GM18508 (cell line): ENCODE results near the gene WDR27.
"Not testable (repeated sequence)": the region's sequence is repeated elsewhere in the genome, so short reads cannot be mapped to it uniquely, and the experiment has no call there.

Source experiments
- ATAC-seq: cut with Tn5 transposase; IDR thresholded peaks from one replicate; pipeline ENCODE4 v1.9.1; 2021; ENCODE audit warnings: moderate number of reproducible peaks; ENCODE audit not compliant: insufficient read depth, unreplicated experiment

The WDR27 gene

GRCh38 chr6:169619650-169620049, 82.2 kb downstream of the WDR27 start:
- no peak for ATAC-seq

- ATAC-seq, result no peak
These were observed 83.0 kb downstream of the WDR27 start for GRCh38 chr6:169618526-169619490.

- ATAC-seq, result no peak
These were observed 84.3 kb downstream of the WDR27 start for GRCh38 chr6:169617562-169617961.

- not testable (repeated sequence) for ATAC-seq
These were observed 93.2 kb downstream of the WDR27 start for GRCh38 chr6:169608609-169609008.

- ATAC-seq, result no peak
These were observed 97.8 kb downstream of the WDR27 start for GRCh38 chr6:169604076-169604475.

- ATAC-seq, result not testable (repeated sequence)
These were observed 100.7 kb downstream of the WDR27 start for GRCh38 chr6:169601129-169601528.

GRCh38 chr6:169592558-169592957, 109.3 kb downstream of the WDR27 start:
- ATAC-seq, result no peak

GRCh38 chr6:169591616-169592015, 110.2 kb downstream of the WDR27 start:
- ATAC-seq, result no peak

- ATAC-seq, result no peak
These were observed 111.4 kb downstream of the WDR27 start for GRCh38 chr6:169590376-169590939.

GRCh38 chr6:169589699-169590257, 112.1 kb downstream of the WDR27 start:
- peak; percentile 54 for ATAC-seq

- ATAC-seq, result peak; percentile 70
These were observed 112.5 kb downstream of the WDR27 start for GRCh38 chr6:169589293-169589692.

- ATAC-seq, result no peak
These were observed 113.9 kb downstream of the WDR27 start for GRCh38 chr6:169587975-169588374.

GRCh38 chr6:169583886-169584541, 117.8 kb downstream of the WDR27 start:
- ATAC-seq, result no peak

- ATAC-seq, result no peak
These were observed 122.3 kb downstream of the WDR27 start for GRCh38 chr6:169579407-169580111.

GRCh38 chr6:169577974-169578373, 123.9 kb downstream of the WDR27 start:
- ATAC-seq, result no peak

- ATAC-seq, result no peak
These were observed 124.6 kb downstream of the WDR27 start for GRCh38 chr6:169577236-169577635.

- no peak for ATAC-seq
These were observed 126.0 kb downstream of the WDR27 start for GRCh38 chr6:169575821-169576220.

GRCh38 chr6:169575365-169575764, 126.5 kb downstream of the WDR27 start:
- ATAC-seq, result no peak

GRCh38 chr6:169574420-169574819, 127.4 kb downstream of the WDR27 start:
- no peak for ATAC-seq

- no peak for ATAC-seq
These were observed 127.9 kb downstream of the WDR27 start for GRCh38 chr6:169573883-169574282.
